GM23338 (cell line): ENCODE data around the gene NUBPL. TPM values are rescaled to one million over a fixed set of nuclear protein-coding genes. Genes with fewer than 3 reads are reported as not detected.
"Not testable (repeated sequence)": the region's sequence is repeated elsewhere in the genome, so short reads cannot be mapped to it uniquely, and the experiment has no call there.

Experiments
- ATAC-seq: fragments of 200-7000 bp; cut with Tn5 transposase; 3 replicates; pipeline ENCODE4 v1.9.1; 2020
- DNase-seq: peaks from one replicate; pipeline ENCODE4 v3.0.0-alpha.2; 2015; ENCODE audit warnings: low spot score
- H2AFZ ChIP-seq: fragments of 200-600 bp; sonication (generic); 2 replicates; pipeline ENCODE4 v1.8.0; 2016; ENCODE audit warnings: antibody characterized with exemption, mild to moderate bottlenecking, moderate library complexity
- H3F3A ChIP-seq: fragments of 200-600 bp; sonication (generic); replicated peaks from 2 replicates; pipeline ENCODE4 v1.8.0; 2017; ENCODE audit warnings: antibody characterized with exemption, mixed run types, low read depth
- H3K27ac ChIP-seq: fragments of 200-600 bp; sonication (generic); 2 replicates; pipeline ENCODE4 v1.6.1; 2016; ENCODE audit warnings: low read depth
- H3K27me3 ChIP-seq: fragments of 200-600 bp; sonication (generic); 2 replicates; pipeline ENCODE4 v1.8.0; 2016; ENCODE audit warnings: mild to moderate bottlenecking, mixed run types, moderate library complexity; ENCODE audit not compliant: insufficient read depth
- H3K36me3 ChIP-seq: fragments of 200-600 bp; sonication (generic); 2 replicates; pipeline ENCODE4 v1.8.0; 2016; ENCODE audit warnings: mild to moderate bottlenecking; ENCODE audit not compliant: insufficient read depth
- H3K4me1 ChIP-seq: fragments of 200-600 bp; sonication (generic); 2 replicates; pipeline ENCODE4 v1.8.0; 2016; ENCODE audit warnings: mild to moderate bottlenecking, moderate library complexity; ENCODE audit not compliant: insufficient read depth
- H3K4me2 ChIP-seq: fragments of 200-600 bp; sonication (generic); 2 replicates; pipeline ENCODE4 v1.7.1; 2017; ENCODE audit warnings: mixed run types
- H3K4me3 ChIP-seq: fragments of 200-600 bp; sonication (generic); 2 replicates; pipeline ENCODE4 v1.6.1; 2016; ENCODE audit warnings: mixed run types
- H3K79me2 ChIP-seq: fragments of 200-600 bp; sonication (generic); replicated peaks from 2 replicates; pipeline ENCODE4 v1.8.0; 2017; ENCODE audit warnings: mild to moderate bottlenecking; ENCODE audit not compliant: insufficient read depth
- H3K9me2 ChIP-seq: fragments of 200-600 bp; sonication (generic); 2 replicates; pipeline ENCODE4 v1.8.0; 2017; ENCODE audit not compliant: insufficient read depth
- H4K20me1 ChIP-seq: fragments of 200-600 bp; sonication (generic); replicated peaks from 2 replicates; pipeline ENCODE4 v1.8.0; 2017; ENCODE audit warnings: mild to moderate bottlenecking; ENCODE audit not compliant: insufficient read depth
- H3K27ac Mint-ChIP-seq: 2 replicates; pipeline ENCODE4 v1.8.0; 2020; ENCODE audit warnings: inconsistent platforms, mild to moderate bottlenecking, moderate library complexity, mixed read lengths
- H3K27me3 Mint-ChIP-seq: 3 replicates; pipeline ENCODE4 v1.8.0; 2022; ENCODE audit warnings: low read depth, mild to moderate bottlenecking, moderate library complexity, mixed read lengths, inconsistent platforms; ENCODE audit not compliant: insufficient read depth, poor library complexity
- H3K36me3 Mint-ChIP-seq: 3 replicates; pipeline ENCODE4 v1.8.0; 2021; ENCODE audit warnings: low read depth, mild to moderate bottlenecking, inconsistent platforms, moderate library complexity, mixed read lengths
- H3K4me1 Mint-ChIP-seq: 3 replicates; pipeline ENCODE4 v1.8.0; 2020; ENCODE audit warnings: mild to moderate bottlenecking, inconsistent platforms, mixed read lengths
- H3K4me3 Mint-ChIP-seq: 3 replicates; pipeline ENCODE4 v1.8.0; 2021; ENCODE audit warnings: moderate library complexity, mild to moderate bottlenecking, inconsistent platforms, mixed read lengths
- H3K9me3 Mint-ChIP-seq: 3 replicates; pipeline ENCODE4 v1.8.0; 2020; ENCODE audit warnings: moderate library complexity, mild to moderate bottlenecking, inconsistent platforms, mixed read lengths
- CREB1 ChIP-seq: fragments of 250-450 bp; sonication (Bioruptor Pico); IDR thresholded peaks from 2 replicates; pipeline ENCODE4 v1.5.0; 2020; ENCODE audit warnings: low read depth, mild to moderate bottlenecking, moderate library complexity
- EZH2 ChIP-seq: fragments of 200-600 bp; sonication (generic); IDR thresholded peaks from one replicate; pipeline ENCODE4 v1.8.0; 2017; ENCODE audit warnings: antibody characterized with exemption, mild to moderate bottlenecking, low read depth; ENCODE audit not compliant: unreplicated experiment
- EZH2phosphoT487 ChIP-seq: fragments of 200-600 bp; sonication (generic); IDR thresholded peaks from one replicate; pipeline ENCODE4 v1.8.1; 2018; ENCODE audit warnings: antibody characterized with exemption; ENCODE audit not compliant: unreplicated experiment
- NANOG ChIP-seq: IDR thresholded peaks from 2 replicates; pipeline ENCODE4 v1.6.1; 2016; ENCODE audit warnings: antibody characterized with exemption, borderline replicate concordance
- POLR2AphosphoS5 ChIP-seq: IDR thresholded peaks from 2 replicates; pipeline ENCODE4 v1.6.1; 2016; ENCODE audit warnings: antibody characterized with exemption, low read depth
- STAT1 ChIP-seq: IDR thresholded peaks from one replicate; pipeline ENCODE4 v1.6.1; 2016; ENCODE audit warnings: antibody characterized with exemption; ENCODE audit not compliant: unreplicated experiment
- ZNF114 ChIP-seq: fragments of 250-450 bp; sonication (Bioruptor Pico); IDR thresholded peaks from 2 replicates; pipeline ENCODE4 v1.5.0; 2020; ENCODE audit warnings: mild to moderate bottlenecking, moderate library complexity
- ZNF331 ChIP-seq: fragments of 250-450 bp; sonication (Bioruptor Pico); IDR thresholded peaks from 2 replicates; pipeline ENCODE4 v1.5.0; 2020; ENCODE audit warnings: low read depth, mild to moderate bottlenecking, moderate library complexity
- polyA plus RNA-seq: library from polyadenylated mRNA; unstranded; fragments of >200 nt; fragmentation: Nextera tagmentation; extraction: Ambion mirVana; gene quantifications from 2 replicates; pipeline ENCODE4 v1.2.1, GENCODE V29; 2016
- total RNA-seq: library from RNA; depleted of rRNA; stranded (reverse); fragments of >200 nt; shearing (Covaris generic); gene quantifications from 2 replicates; pipeline ENCODE4 v1.2.3, GENCODE V29; 2014
- TF ChIP-seq, protein P1 (sequence below): fragments of 250-450 bp; sonication (Bioruptor Pico); IDR thresholded peaks from 2 replicates; pipeline ENCODE4 v1.5.0; 2020; ENCODE audit warnings: mild to moderate bottlenecking, moderate library complexity

NUBPL gene
- total and polyA plus RNA-seq, 2 experiments from 2014 or later, result 6.1 to 20.7 TPM

DNA sequence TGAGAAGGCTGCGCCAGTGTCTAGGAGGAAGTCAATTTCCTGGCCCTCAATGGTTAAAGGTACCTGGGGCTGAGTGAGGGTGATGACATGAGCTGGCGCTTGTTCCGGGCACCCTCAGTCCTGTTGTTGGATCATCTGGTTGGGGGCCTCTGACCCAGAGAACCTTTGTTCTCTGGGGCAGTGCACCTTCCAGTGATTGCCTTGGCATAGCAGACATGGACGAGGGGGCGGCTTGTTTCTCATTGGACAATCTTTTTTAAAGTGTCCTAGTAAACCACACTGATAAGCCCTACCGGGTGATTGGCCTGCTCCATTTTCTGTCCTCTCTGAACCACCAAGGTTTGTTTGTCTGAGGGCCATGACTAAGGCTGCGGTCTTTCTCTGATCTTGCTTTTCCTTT, 147.5 kb downstream of the NUBPL start:
- not testable (repeated sequence) for H3K9me2 ChIP-seq, H3K27me3 Mint-ChIP-seq, H3K27me3 ChIP-seq, H3K27ac Mint-ChIP-seq, H3K27ac ChIP-seq, ATAC-seq, H3K79me2 ChIP-seq, DNase-seq, H4K20me1 ChIP-seq, H2AFZ ChIP-seq, H3K4me3 Mint-ChIP-seq, H3K36me3 ChIP-seq, H3K4me3 ChIP-seq, H3F3A ChIP-seq, H3K4me1 ChIP-seq, H3K4me2 ChIP-seq
- Mint-ChIP-seq H3K4me1 (peaks cover 20% of the 10 kb centered on the region), H3K9me3 (peaks cover 38% of the 10 kb centered on the region), H3K36me3 (peaks cover 62% of the 10 kb centered on the region)

DNA sequence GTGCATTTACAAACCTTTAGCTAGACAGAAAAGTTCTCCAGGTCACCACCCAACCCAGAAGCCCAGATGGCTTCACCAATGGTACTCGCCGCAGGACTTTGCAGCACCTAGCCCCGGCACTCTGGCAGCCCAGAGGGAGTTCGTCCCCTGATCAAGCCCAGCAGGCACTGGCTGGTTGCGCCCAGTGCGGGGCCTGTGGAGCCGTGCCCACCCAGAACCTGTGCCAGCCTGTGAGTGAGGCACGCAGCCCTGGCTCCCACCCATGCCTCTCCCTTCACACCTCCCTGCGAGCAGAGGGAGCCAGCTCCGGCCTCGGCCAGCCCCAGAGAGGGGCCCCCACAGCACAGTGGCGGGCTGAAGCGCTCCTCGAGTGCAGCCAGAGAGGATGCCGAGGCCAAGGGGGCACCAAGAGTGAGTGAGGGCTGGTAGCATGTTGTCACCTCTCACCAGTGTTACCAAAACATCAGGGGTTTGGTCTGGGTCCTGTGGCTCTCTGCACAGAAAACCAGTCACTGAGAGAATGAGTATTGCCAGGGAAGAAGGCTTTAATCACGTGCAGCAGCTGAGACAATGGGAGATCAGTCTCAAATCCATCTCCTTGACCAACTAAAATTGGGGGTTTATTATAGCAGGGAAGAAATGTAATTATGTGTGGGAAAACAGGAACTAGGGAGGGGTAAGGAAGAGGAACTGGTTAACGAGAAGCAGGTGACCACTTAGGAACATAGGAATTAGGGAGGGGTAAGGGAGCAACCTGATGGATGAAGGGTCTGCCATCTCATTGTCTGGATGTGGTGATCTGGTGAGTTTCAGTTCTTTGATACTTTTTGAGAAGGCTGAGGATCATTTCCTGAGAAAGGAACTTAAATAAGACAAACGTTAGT, 151.3 kb downstream of the NUBPL start:
- Histone ChIP-seq H3K36me3 (no peaks in the 10 kb centered on the region), H3K9me2 (peaks cover 6% of the 10 kb centered on the region; the same call in 1 of the 2 replicates), H2AFZ (no peak overlapping the region), H3K4me1 (peaks cover 14% of the 10 kb centered on the region; the same call in 1 of the 2 replicates), H3K27me3 (no peaks in the 10 kb centered on the region), H3K4me2 (no peak overlapping the region), H3K79me2 (no peaks in the 10 kb centered on the region), H3F3A (no peaks in the 10 kb centered on the region), H3K27ac (no peak overlapping the region), H4K20me1 (no peaks in the 10 kb centered on the region), H3K4me3 (no peak overlapping the region)
- Mint-ChIP-seq H3K4me3 (no peak overlapping the region), H3K27ac (0 out of 2 replicates have a peak overlapping the region, but pooled peaks have one; percentile 15), H3K4me1 (peaks cover 27% of the 10 kb centered on the region), H3K27me3 (no peaks in the 10 kb centered on the region), H3K9me3 (peaks cover 5% of the 10 kb centered on the region), H3K36me3 (peaks cover 29% of the 10 kb centered on the region)
- DNase-seq, result no peak
- no peak for ATAC-seq
- TF ChIP-seq EZH2 (no peak), NANOG (no peak), CREB1 (CRISPR knock-in tag) (no peak), ZNF331 (CRISPR knock-in tag) (no peak), ZNF114 (CRISPR knock-in tag) (no peak)

DNA sequence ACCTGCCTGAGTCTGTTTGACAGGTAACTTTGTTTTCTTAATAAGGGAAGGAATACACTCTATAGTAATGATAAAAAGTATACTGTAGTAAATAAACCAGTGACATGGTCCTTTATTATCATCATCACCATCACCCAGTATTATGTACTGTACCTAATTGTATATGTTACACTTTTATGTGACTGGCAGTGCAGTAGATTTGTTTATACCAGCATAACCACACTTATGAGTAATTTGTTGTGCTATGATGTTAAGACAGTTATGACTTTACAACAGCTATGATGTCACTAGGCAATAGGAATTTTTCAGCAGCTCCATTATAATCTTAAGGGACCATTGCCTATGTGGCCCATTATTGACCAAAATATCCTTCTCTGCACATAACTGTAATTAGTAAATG, 155.0 kb downstream of the NUBPL start:
- Mint-ChIP-seq H3K36me3 (peaks cover 15% of the 10 kb centered on the region), H3K4me3 (no peak overlapping the region), H3K4me1 (peaks cover 17% of the 10 kb centered on the region), H3K27me3 (no peaks in the 10 kb centered on the region), H3K9me3 (peaks cover 5% of the 10 kb centered on the region; the same call in 2 of the 3 replicates), H3K27ac (no peak overlapping the region)
- DNase-seq (no peak), ATAC-seq (no peak)
- Histone ChIP-seq H3K79me2 (no peaks in the 10 kb centered on the region), H2AFZ (no peak overlapping the region), H4K20me1 (no peaks in the 10 kb centered on the region), H3K27ac (no peak overlapping the region), H3K4me2 (no peak overlapping the region), H3K9me2 (peaks cover 6% of the 10 kb centered on the region; the same call in 1 of the 2 replicates), H3K4me1 (peaks cover 14% of the 10 kb centered on the region; the same call in 1 of the 2 replicates), H3F3A (no peaks in the 10 kb centered on the region), H3K4me3 (no peak overlapping the region), H3K36me3 (no peaks in the 10 kb centered on the region), H3K27me3 (no peaks in the 10 kb centered on the region)
- no peak for TF ChIP-seq POLR2AphosphoS5
- no peak for TF ChIP-seq STAT1
- TF ChIP-seq EZH2phosphoT487, result no peak
- TF ChIP-seq, protein P1, sequence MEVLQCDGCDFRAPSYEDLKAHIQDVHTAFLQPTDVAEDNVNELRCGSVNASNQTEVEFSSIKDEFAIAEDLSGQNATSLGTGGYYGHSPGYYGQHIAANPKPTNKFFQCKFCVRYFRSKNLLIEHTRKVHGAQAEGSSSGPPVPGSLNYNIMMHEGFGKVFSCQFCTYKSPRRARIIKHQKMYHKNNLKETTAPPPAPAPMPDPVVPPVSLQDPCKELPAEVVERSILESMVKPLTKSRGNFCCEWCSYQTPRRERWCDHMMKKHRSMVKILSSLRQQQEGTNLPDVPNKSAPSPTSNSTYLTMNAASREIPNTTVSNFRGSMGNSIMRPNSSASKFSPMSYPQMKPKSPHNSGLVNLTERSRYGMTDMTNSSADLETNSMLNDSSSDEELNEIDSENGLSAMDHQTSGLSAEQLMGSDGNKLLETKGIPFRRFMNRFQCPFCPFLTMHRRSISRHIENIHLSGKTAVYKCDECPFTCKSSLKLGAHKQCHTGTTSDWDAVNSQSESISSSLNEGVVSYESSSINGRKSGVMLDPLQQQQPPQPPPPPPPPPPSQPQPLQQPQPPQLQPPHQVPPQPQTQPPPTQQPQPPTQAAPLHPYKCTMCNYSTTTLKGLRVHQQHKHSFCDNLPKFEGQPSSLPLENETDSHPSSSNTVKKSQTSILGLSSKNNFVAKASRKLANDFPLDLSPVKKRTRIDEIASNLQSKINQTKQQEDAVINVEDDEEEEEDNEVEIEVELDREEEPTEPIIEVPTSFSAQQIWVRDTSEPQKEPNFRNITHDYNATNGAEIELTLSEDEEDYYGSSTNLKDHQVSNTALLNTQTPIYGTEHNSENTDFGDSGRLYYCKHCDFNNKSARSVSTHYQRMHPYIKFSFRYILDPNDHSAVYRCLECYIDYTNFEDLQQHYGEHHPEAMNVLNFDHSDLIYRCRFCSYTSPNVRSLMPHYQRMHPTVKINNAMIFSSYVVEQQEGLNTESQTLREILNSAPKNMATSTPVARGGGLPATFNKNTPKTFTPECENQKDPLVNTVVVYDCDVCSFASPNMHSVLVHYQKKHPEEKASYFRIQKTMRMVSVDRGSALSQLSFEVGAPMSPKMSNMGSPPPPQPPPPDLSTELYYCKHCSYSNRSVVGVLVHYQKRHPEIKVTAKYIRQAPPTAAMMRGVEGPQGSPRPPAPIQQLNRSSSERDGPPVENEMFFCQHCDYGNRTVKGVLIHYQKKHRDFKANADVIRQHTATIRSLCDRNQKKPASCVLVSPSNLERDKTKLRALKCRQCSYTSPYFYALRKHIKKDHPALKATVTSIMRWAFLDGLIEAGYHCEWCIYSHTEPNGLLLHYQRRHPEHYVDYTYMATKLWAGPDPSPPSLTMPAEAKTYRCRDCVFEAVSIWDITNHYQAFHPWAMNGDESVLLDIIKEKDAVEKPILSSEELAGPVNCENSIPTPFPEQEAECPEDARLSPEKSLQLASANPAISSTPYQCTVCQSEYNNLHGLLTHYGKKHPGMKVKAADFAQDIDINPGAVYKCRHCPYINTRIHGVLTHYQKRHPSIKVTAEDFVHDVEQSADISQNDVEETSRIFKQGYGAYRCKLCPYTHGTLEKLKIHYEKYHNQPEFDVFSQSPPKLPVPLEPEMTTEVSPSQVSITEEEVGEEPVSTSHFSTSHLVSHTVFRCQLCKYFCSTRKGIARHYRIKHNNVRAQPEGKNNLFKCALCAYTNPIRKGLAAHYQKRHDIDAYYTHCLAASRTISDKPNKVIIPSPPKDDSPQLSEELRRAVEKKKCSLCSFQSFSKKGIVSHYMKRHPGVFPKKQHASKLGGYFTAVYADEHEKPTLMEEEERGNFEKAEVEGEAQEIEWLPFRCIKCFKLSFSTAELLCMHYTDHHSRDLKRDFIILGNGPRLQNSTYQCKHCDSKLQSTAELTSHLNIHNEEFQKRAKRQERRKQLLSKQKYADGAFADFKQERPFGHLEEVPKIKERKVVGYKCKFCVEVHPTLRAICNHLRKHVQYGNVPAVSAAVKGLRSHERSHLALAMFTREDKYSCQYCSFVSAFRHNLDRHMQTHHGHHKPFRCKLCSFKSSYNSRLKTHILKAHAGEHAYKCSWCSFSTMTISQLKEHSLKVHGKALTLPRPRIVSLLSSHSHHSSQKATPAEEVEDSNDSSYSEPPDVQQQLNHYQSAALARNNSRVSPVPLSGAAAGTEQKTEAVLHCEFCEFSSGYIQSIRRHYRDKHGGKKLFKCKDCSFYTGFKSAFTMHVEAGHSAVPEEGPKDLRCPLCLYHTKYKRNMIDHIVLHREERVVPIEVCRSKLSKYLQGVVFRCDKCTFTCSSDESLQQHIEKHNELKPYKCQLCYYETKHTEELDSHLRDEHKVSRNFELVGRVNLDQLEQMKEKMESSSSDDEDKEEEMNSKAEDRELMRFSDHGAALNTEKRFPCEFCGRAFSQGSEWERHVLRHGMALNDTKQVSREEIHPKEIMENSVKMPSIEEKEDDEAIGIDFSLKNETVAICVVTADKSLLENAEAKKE (CRISPR knock-in tag), result no peak
- TF ChIP-seq NANOG, result no peak
